Osteocyte (in vitro differentiated cells): ENCODE results near the gene KLK6. TPM values are rescaled to one million over a fixed set of nuclear protein-coding genes. Genes with fewer than 3 reads are reported as not detected.

ENCODE experiments used
- DNase-seq: peaks from one replicate; pipeline ENCODE4 v3.0.0; 2021; ENCODE audit warnings: mixed read lengths; ENCODE audit not compliant: unreplicated experiment; ENCODE audit errors: extremely low spot score
- H3K27ac Mint-ChIP-seq: one replicate; pipeline ENCODE4 v1.8.0; 2021; ENCODE audit warnings: mild to moderate bottlenecking, mixed read lengths; ENCODE audit not compliant: unreplicated experiment
- H3K27me3 Mint-ChIP-seq: one replicate; pipeline ENCODE4 v1.8.0; 2021; ENCODE audit warnings: mixed read lengths; ENCODE audit not compliant: unreplicated experiment
- H3K36me3 Mint-ChIP-seq: one replicate; pipeline ENCODE4 v1.8.0; 2021; ENCODE audit warnings: mixed read lengths; ENCODE audit not compliant: unreplicated experiment
- H3K4me1 Mint-ChIP-seq: one replicate; pipeline ENCODE4 v1.8.0; 2021; ENCODE audit warnings: mixed read lengths; ENCODE audit not compliant: unreplicated experiment
- H3K4me3 Mint-ChIP-seq: one replicate; pipeline ENCODE4 v1.8.0; 2021; ENCODE audit warnings: mild to moderate bottlenecking, moderate library complexity, mixed read lengths; ENCODE audit not compliant: unreplicated experiment
- H3K9me3 Mint-ChIP-seq: one replicate; pipeline ENCODE4 v1.8.0; 2021; ENCODE audit warnings: mixed read lengths; ENCODE audit not compliant: unreplicated experiment
- total RNA-seq: library from RNA; stranded (reverse); gene quantifications from 2 replicates; pipeline ENCODE4 v1.2.1, GENCODE V29; 2021
- TF ChIP-seq, protein P1 (sequence below): fragments of 200-600 bp; sonication (generic); IDR thresholded peaks from 2 replicates; pipeline ENCODE4 v1.5.0; 2021; ENCODE audit warnings: antibody characterized with exemption, mild to moderate bottlenecking, moderate library complexity

Gene KLK6
- total RNA-seq, 1 donor from 2014 or later = not detected

- H3K27ac Mint-ChIP-seq = no peak overlapping the region
- peaks cover 9% of the 10 kb centered on the region for H3K27me3 Mint-ChIP-seq
Observed at GRCh38 chr19:50924586-50924985, 44.8 kb downstream of the KLK6 start.

DNA sequence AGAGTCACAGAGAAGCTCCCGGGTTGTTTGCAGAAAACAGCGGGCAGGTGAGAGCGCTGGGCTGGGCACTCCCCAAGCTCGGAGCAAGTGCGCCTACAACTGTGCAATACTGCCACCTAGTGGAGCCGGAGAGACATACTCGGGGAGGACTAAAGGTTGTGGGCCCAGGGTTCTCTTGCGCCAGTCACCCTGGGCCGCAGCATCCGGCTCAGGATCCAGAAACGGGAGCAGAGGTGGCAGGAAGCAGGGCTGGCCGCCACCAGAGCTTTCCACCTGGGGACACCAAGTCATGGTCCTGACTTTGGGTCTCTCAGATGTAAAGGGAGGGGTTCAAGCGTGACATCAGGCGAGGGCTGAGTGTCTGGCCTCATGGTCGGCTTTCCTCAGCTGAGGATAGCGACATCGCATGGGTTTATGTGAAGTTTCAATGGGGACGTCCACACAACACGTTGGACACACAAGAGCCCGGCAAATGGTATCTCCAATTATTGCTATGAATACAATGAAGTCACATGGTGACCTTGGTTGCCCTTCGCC is 47.0 kb downstream of the KLK6 start:
- no peaks in the 10 kb centered on the region for H3K4me1 Mint-ChIP-seq

More at GRCh38 chr19:50924586-50924985, 44.8 kb downstream of the KLK6 start:
- DNase-seq = no peak
- no peaks in the 10 kb centered on the region for H3K4me1 Mint-ChIP-seq
- TF ChIP-seq, protein P1, sequence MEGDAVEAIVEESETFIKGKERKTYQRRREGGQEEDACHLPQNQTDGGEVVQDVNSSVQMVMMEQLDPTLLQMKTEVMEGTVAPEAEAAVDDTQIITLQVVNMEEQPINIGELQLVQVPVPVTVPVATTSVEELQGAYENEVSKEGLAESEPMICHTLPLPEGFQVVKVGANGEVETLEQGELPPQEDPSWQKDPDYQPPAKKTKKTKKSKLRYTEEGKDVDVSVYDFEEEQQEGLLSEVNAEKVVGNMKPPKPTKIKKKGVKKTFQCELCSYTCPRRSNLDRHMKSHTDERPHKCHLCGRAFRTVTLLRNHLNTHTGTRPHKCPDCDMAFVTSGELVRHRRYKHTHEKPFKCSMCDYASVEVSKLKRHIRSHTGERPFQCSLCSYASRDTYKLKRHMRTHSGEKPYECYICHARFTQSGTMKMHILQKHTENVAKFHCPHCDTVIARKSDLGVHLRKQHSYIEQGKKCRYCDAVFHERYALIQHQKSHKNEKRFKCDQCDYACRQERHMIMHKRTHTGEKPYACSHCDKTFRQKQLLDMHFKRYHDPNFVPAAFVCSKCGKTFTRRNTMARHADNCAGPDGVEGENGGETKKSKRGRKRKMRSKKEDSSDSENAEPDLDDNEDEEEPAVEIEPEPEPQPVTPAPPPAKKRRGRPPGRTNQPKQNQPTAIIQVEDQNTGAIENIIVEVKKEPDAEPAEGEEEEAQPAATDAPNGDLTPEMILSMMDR = no peak
- no peaks in the 10 kb centered on the region for H3K9me3 Mint-ChIP-seq
- no peaks in the 10 kb centered on the region for H3K36me3 Mint-ChIP-seq
- no peak overlapping the region for H3K4me3 Mint-ChIP-seq

GRCh38 chr19:50921426-50922316 is 47.7 kb downstream of the KLK6 start:
- TF ChIP-seq, protein P1 = no peak
- no peaks in the 10 kb centered on the region for H3K36me3 Mint-ChIP-seq
- H3K4me3 Mint-ChIP-seq = no peak overlapping the region
- no peak overlapping the region for H3K27ac Mint-ChIP-seq
- H3K4me1 Mint-ChIP-seq = no peaks in the 10 kb centered on the region
- H3K9me3 Mint-ChIP-seq = no peaks in the 10 kb centered on the region
- no peak for DNase-seq
- H3K27me3 Mint-ChIP-seq = peaks cover 9% of the 10 kb centered on the region

More for the DNA sequence above, 47.0 kb downstream of the KLK6 start:
- Mint-ChIP-seq H3K27ac (no peak overlapping the region), H3K27me3 (peaks cover 9% of the 10 kb centered on the region), H3K36me3 (no peaks in the 10 kb centered on the region), H3K4me3 (no peak overlapping the region), H3K9me3 (no peaks in the 10 kb centered on the region)
- DNase-seq = no peak
- TF ChIP-seq, protein P1 = peak; percentile 86

DNA sequence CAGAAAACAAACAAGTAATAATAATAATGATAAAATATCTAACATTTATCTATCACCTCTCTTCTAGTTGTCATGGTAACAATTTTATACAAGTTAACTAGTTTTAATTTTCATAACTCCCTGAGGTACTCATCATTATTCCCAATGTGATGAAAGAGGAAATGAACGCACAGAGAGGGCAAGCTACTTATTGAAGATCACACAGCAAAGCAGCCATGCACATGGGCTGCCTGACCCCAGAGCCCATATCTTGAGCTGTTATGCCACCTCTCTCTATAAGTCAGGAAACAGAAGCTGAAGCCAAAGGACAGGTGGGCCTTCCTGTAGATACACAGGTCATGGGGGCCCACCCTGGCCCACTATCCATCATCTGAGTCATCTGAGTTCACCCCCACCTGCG is 53.3 kb downstream of the KLK6 start:
- DNase-seq = no peak
- Mint-ChIP-seq H3K27ac (no peak overlapping the region), H3K4me3 (no peak overlapping the region), H3K27me3 (peaks cover 2% of the 10 kb centered on the region), H3K36me3 (no peaks in the 10 kb centered on the region), H3K9me3 (no peaks in the 10 kb centered on the region), H3K4me1 (no peaks in the 10 kb centered on the region)
- TF ChIP-seq, protein P1 = no peak
